ENCODE measurements around the gene ZNF385B. TPM values are rescaled to one million over a fixed set of nuclear protein-coding genes. Genes with fewer than 3 reads are reported as not detected.
A peak's percentile ranks its signal among the peaks of the same experiment; 100 is the strongest.

ZNF385B gene
- total RNA-seq (2021; fragmentation: NEBNext Ultra II Directional; extraction: Animal tissue kit (Norgen Biotek cat#: 25700)) = under 1 TPM in 5 of 6 experiments, not detected in 1; 0.08 to 0.26 (median 0.22) TPM
- long read RNA-seq = 0 reads

- no peaks in the 10 kb centered on the region for H3K9me3 Mint-ChIP-seq
- H3K4me1 Mint-ChIP-seq (ENCODE audit: low read depth) = peaks cover 16% of the 10 kb centered on the region
- H3K27ac Mint-ChIP-seq = no peak within 1 kb of the TSS
- H3K4me3 Mint-ChIP-seq = peak within 1 kb of the TSS; percentile 82
- no peaks in the 10 kb centered on the region for H3K36me3 Mint-ChIP-seq (ENCODE audit: low read depth)
- no peak for DNase-seq
- peaks cover 32% of the 10 kb centered on the region for H3K27me3 Mint-ChIP-seq (ENCODE audit: insufficient read depth)
- TF ChIP-seq CTCF (IDR thresholded peaks at IDR 0.05) = no peak
Measured at GRCh38 chr2:179861416-179862067, at the start of gene ZNF385B. TSS of gene ZNF385B (minus strand) at chr2:179861612.

GRCh38 chr2:179910735-179911113 lies 49.3 kb upstream of the ZNF385B start:
- peaks cover 4% of the 10 kb centered on the region for H3K27me3 Mint-ChIP-seq (ENCODE audit: insufficient read depth)
- H3K9me3 Mint-ChIP-seq = no peaks in the 10 kb centered on the region
- no peak overlapping the region for H3K27ac Mint-ChIP-seq
- TF ChIP-seq CTCF (IDR thresholded peaks at IDR 0.05) = no peak
- H3K4me1 Mint-ChIP-seq (ENCODE audit: low read depth) = no peaks in the 10 kb centered on the region
- no peak for DNase-seq
- H3K36me3 Mint-ChIP-seq (ENCODE audit: low read depth) = no peaks in the 10 kb centered on the region
- H3K4me3 Mint-ChIP-seq = no peak overlapping the region

- Mint-ChIP-seq H3K4me3 (no peak overlapping the region), H3K4me1 (ENCODE audit: low read depth) (no peaks in the 10 kb centered on the region), H3K27ac (no peak overlapping the region), H3K36me3 (ENCODE audit: low read depth) (no peaks in the 10 kb centered on the region), H3K9me3 (no peaks in the 10 kb centered on the region), H3K27me3 (ENCODE audit: insufficient read depth) (peaks cover 4% of the 10 kb centered on the region)
- TF ChIP-seq CTCF (IDR thresholded peaks at IDR 0.05) = no peak
- no peak for DNase-seq
Measured at GRCh38 chr2:179909845-179910734, 48.7 kb upstream of the ZNF385B start.

- no peak overlapping the region for H3K4me3 Mint-ChIP-seq
- no peaks in the 10 kb centered on the region for H3K4me1 Mint-ChIP-seq (ENCODE audit: low read depth)
- H3K9me3 Mint-ChIP-seq = no peaks in the 10 kb centered on the region; the same call in 1 of the 2 replicates
- TF ChIP-seq CTCF (IDR thresholded peaks at IDR 0.05) = no peak
- peaks cover 1% of the 10 kb centered on the region for H3K27me3 Mint-ChIP-seq (ENCODE audit: insufficient read depth)
- no peaks in the 10 kb centered on the region for H3K36me3 Mint-ChIP-seq (ENCODE audit: low read depth)
- no peak for DNase-seq
- H3K27ac Mint-ChIP-seq = no peak overlapping the region
Measured at GRCh38 chr2:179900655-179901054, 39.2 kb upstream of the ZNF385B start.

- DNase-seq = no peak
- Mint-ChIP-seq H3K27me3 (ENCODE audit: insufficient read depth) (no peaks in the 10 kb centered on the region; the same call in 1 of the 2 replicates), H3K36me3 (ENCODE audit: low read depth) (no peaks in the 10 kb centered on the region), H3K9me3 (no peaks in the 10 kb centered on the region; the same call in 1 of the 2 replicates), H3K4me3 (no peak overlapping the region), H3K4me1 (ENCODE audit: low read depth) (no peaks in the 10 kb centered on the region), H3K27ac (no peak overlapping the region)
- no peak for TF ChIP-seq CTCF (IDR thresholded peaks at IDR 0.05)
Measured at GRCh38 chr2:179899666-179900065, 38.3 kb upstream of the ZNF385B start.
